B cell (primary cell): ENCODE results near the gene SCUBE1. TPM values are rescaled to one million over a fixed set of nuclear protein-coding genes. Genes with fewer than 3 reads are reported as not detected.

ENCODE experiments used
- ATAC-seq: fragments of 200-7000 bp; cut with Tn5 transposase; one replicate; pipeline ENCODE4 v1.10.0; 2021; ENCODE audit warnings: low read depth, mild to moderate bottlenecking, moderate number of reproducible peaks, moderate library complexity
- CTCF ChIA-PET: fragments of 350-600 bp; sonication (Branson Sonifier 250); formaldehyde crosslinking; loops from one replicate; lab custom pipeline; 2021; ENCODE audit warnings: antibody characterized with exemption, inconsistent platforms; lab: Charles Lee
- POLR2A ChIA-PET: fragments of 350-600 bp; sonication (Branson Sonifier 250); formaldehyde crosslinking; loops from one replicate; lab custom pipeline; 2021; ENCODE audit warnings: antibody characterized with exemption; lab: Charles Lee
- DNase-seq: peaks from one replicate; pipeline ENCODE4 v3.0.0; 2013
- H2AFZ ChIP-seq: 2 replicates; pipeline ENCODE4 v1.6.1; 2012; ENCODE audit warnings: mild to moderate bottlenecking, low read depth, low read length; ENCODE audit not compliant: insufficient read depth, poor library complexity, severe bottlenecking
- H3K27ac ChIP-seq, 2 donors: 1 replicate in 1 of 2; 2 replicates in 1 of 2; pipeline ENCODE4 v1.5.1; 2012 to 2013; ENCODE audit warnings: low read length in 2 of 2, mild to moderate bottlenecking in 2 of 2, moderate library complexity in 1 of 2
- H3K27me3 ChIP-seq, 4 experiments: fragments of 200-600 bp in 1 of 4; sonication (generic) in 1 of 4; replicated peaks in 1 of 4; 1 replicate in 2 of 4; 2 replicates in 2 of 4; pipeline versions ENCODE4 v1.6.1 to v1.7.0; 2013 to 2016; ENCODE audit warnings: low read length in 3 of 4, mild to moderate bottlenecking in 2 of 4, mixed read lengths in 1 of 4, moderate library complexity in 1 of 4; ENCODE audit not compliant: insufficient read depth in 4 of 4, control insufficient read depth in 3 of 4; ENCODE audit errors: control extremely low read depth in 1 of 4
- H3K36me3 ChIP-seq, 2 experiments: replicated peaks in 1 of 2; 1 replicate in 1 of 2; 2 replicates in 1 of 2; pipeline versions ENCODE4 v1.6.1 to v1.7.1; 2013; ENCODE audit warnings: low read length in 1 of 2; ENCODE audit not compliant: insufficient read depth in 2 of 2, control insufficient read depth in 1 of 2; ENCODE audit errors: control extremely low read depth in 1 of 2, extremely low read depth in 1 of 2
- H3K4me1 ChIP-seq, 2 donors: fragments of 200-600 bp in 1 of 2; sonication (generic) in 1 of 2; 1 replicate in 1 of 2; 2 replicates in 1 of 2; pipeline versions ENCODE4 v1.5.1 to v1.6.1; 2013 to 2017; ENCODE audit warnings: low read length in 2 of 2; ENCODE audit not compliant: control insufficient read depth in 2 of 2, insufficient read depth in 2 of 2
- H3K4me2 ChIP-seq: replicated peaks from 2 replicates; pipeline ENCODE3; 2012; ENCODE audit warnings: mild to moderate bottlenecking, low read depth, low read length; ENCODE audit not compliant: poor library complexity, severe bottlenecking
- H3K4me3 ChIP-seq, 5 experiments: fragments of 200-600 bp in 1 of 5; sonication (generic) in 1 of 5; 1 replicate in 3 of 5; 2 replicates in 2 of 5; pipeline versions ENCODE4 v1.5.1 to v1.7.0; 2011 to 2016; ENCODE audit warnings: low read length in 4 of 5, mild to moderate bottlenecking in 4 of 5, low read depth in 2 of 5, control low read depth in 1 of 5, moderate library complexity in 1 of 5; ENCODE audit not compliant: insufficient read depth in 1 of 5; ENCODE audit errors: control extremely low read depth in 1 of 5, extremely low read depth in 1 of 5
- H3K79me2 ChIP-seq: fragments of 200-600 bp; sonication (generic); one replicate; pipeline ENCODE4 v1.6.0; 2016; ENCODE audit warnings: low read length; ENCODE audit not compliant: control insufficient read depth, insufficient read depth
- H3K9ac ChIP-seq: fragments of 200-600 bp; sonication (generic); 2 replicates; pipeline ENCODE4 v1.6.1; 2017; ENCODE audit warnings: mild to moderate bottlenecking, low read length, moderate library complexity
- H3K9me3 ChIP-seq, 3 donors: one replicate each; pipeline versions ENCODE4 v1.6.1 to v1.7.1; 2013; ENCODE audit warnings: low read length in 2 of 3; ENCODE audit not compliant: control insufficient read depth in 2 of 3, insufficient read depth in 1 of 3; ENCODE audit errors: control extremely low read depth in 1 of 3
- H4K20me1 ChIP-seq: 2 replicates; pipeline ENCODE4 v1.6.0; 2012; ENCODE audit warnings: mild to moderate bottlenecking, low read length; ENCODE audit not compliant: insufficient read depth, control insufficient read depth, poor library complexity, severe bottlenecking
- H3K27ac Mint-ChIP-seq: one replicate; pipeline ENCODE4 v1.8.0; 2021; ENCODE audit warnings: mixed read lengths
- H3K27me3 Mint-ChIP-seq: one replicate; pipeline ENCODE4 v1.8.0; 2021; ENCODE audit warnings: mixed read lengths
- H3K4me1 Mint-ChIP-seq: one replicate; pipeline ENCODE4 v1.8.0; 2021; ENCODE audit warnings: mixed read lengths
- H3K4me3 Mint-ChIP-seq: one replicate; pipeline ENCODE4 v1.8.0; 2021; ENCODE audit warnings: mixed read lengths
- H3K9me3 Mint-ChIP-seq: one replicate; pipeline ENCODE4 v1.8.0; 2022; ENCODE audit warnings: mixed read lengths; ENCODE audit not compliant: insufficient read depth
- CTCF ChIP-seq: fragments of 200-600 bp; IDR thresholded peaks from one replicate; pipeline ENCODE4 v1.8.0; 2022; ENCODE audit warnings: antibody characterized with exemption, mild to moderate bottlenecking
- EZH2 ChIP-seq: IDR thresholded peaks from 2 replicates; pipeline ENCODE4 v1.6.1; 2012; ENCODE audit warnings: borderline replicate concordance, low read depth, mild to moderate bottlenecking, moderate library complexity, low read length; ENCODE audit not compliant: insufficient read depth, poor library complexity, severe bottlenecking
- WGBS: methylation state at CpG from one replicate; pipeline ENCODE4 v1.1.5; 2013; ENCODE audit warnings: missing lambda C conversion rate; ENCODE audit not compliant: insufficient coverage; 5-methylcytosine and 5-hydroxymethylcytosine counted together
- intact Hi-C: fragments of 100-400 bp; cut with micrococcal nuclease; formaldehyde crosslinking; loops from one replicate; pipeline ENCODE4 v1.10.0; 2022
- polyA plus RNA-seq: library from polyadenylated mRNA; depleted of rRNA; stranded (reverse); fragments of >200 nt; gene quantifications from 2 replicates; pipeline ENCODE4 v1.2.3, GENCODE V29; 2012
- total RNA-seq, 2 donors: library from RNA; stranded (reverse); fragments of 120-200 nt in 1 of 2; gene quantifications; 1 replicate in 1 of 2; 2 replicates in 1 of 2; pipeline versions ENCODE4 v1.2.3 to v1.2.4, GENCODE V29; 2013 to 2022

Gene SCUBE1
- total and polyA plus RNA-seq, 2 donors (not counting 1 experiment from before 2014, with no cell fraction given), result not detected

GRCh38 chr22:43210631-43211515 lies 132.3 kb downstream of the SCUBE1 start:
- Histone ChIP-seq H3K79me2 (no peaks in the 10 kb centered on the region), H3K4me2 (no peak overlapping the region), H3K9me3 (no peaks in the 10 kb centered on the region), H3K4me1 (no peaks in the 10 kb centered on the region), H3K9ac (no peak overlapping the region), H4K20me1 (no peaks in the 10 kb centered on the region), H3K27ac (no peak overlapping the region), H3K27me3 (peaks cover 0 to 11% (median 0%) of the 10 kb centered on the region in 4 experiments), H2AFZ (no peak overlapping the region), H3K4me3 (no peak overlapping the region), H3K36me3 (no peaks in the 10 kb centered on the region)
- CTCF ChIA-PET, result no interaction called here
- WGBS, result 94% methylated on average over 29 of the region's 34 CpGs
- ATAC-seq (no peak), DNase-seq (no peak)
- H3K4me1 Mint-ChIP-seq, result peaks cover 3% of the 10 kb centered on the region
- POLR2A ChIA-PET, result no interaction called here
- H3K27ac Mint-ChIP-seq, result no peak overlapping the region
- peaks cover 14% of the 10 kb centered on the region for H3K27me3 Mint-ChIP-seq
- TF ChIP-seq CTCF (no peak), EZH2 (no peak)
- no peaks in the 10 kb centered on the region for H3K9me3 Mint-ChIP-seq
- intact Hi-C loops, result no loop called here
- no peak overlapping the region for H3K4me3 Mint-ChIP-seq

GRCh38 chr22:43209971-43210370 lies 133.2 kb downstream of the SCUBE1 start:
- Histone ChIP-seq H3K79me2 (no peaks in the 10 kb centered on the region), H3K27ac (no peak overlapping the region), H3K9me3 (no peaks in the 10 kb centered on the region), H3K4me3 (no peak overlapping the region), H2AFZ (no peak overlapping the region), H3K9ac (no peak overlapping the region), H3K4me1 (peaks cover 0 to 5% of the 10 kb centered on the region in 2 donors), H4K20me1 (no peaks in the 10 kb centered on the region), H3K27me3 (peaks cover 0 to 11% (median 0%) of the 10 kb centered on the region in 4 experiments), H3K4me2 (no peak overlapping the region), H3K36me3 (no peaks in the 10 kb centered on the region)
- intact Hi-C loops, result no loop called here
- no peaks in the 10 kb centered on the region for H3K9me3 Mint-ChIP-seq
- ChIA-PET CTCF (no interaction called here), POLR2A (interaction anchor here (0.6 kb wide), 1 partner anchor 1379 kb away, joined by 6 read pairs; no protein-coding TSS in a partner anchor)
- peaks cover 6% of the 10 kb centered on the region for H3K27me3 Mint-ChIP-seq
- no peak for TF ChIP-seq EZH2
- TF ChIP-seq CTCF, result no peak
- peaks cover 3% of the 10 kb centered on the region for H3K4me1 Mint-ChIP-seq
- ATAC-seq, result no peak
- H3K4me3 Mint-ChIP-seq, result no peak overlapping the region
- 91% methylated on average over 22 of the region's 22 CpGs for WGBS
- no peak for DNase-seq
- H3K27ac Mint-ChIP-seq, result no peak overlapping the region
